ENCODE measurements around the gene HTT-AS.

HTT-AS gene

DNA sequence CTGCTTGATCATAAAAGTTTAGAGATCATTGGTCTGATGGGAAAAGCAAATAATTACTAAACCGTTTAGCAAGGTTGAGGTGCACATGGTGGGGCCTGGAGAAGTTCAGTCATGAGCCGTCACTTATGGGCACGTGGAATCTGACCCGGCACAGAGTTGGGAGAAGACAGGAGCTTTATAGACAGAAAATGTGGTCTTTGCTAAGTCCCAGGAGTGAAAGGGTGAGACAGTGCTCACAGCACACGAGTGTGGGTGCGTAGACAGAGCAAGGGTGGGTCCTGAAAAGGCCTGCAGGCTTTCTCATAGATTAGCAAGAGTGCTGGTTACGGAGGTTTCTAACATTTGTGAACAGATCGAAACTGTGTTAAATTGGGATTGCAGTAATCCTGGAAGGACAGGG lies 44.0 kb upstream of the HTT-AS start:
- TF ChIP-seq, protein P1, sequence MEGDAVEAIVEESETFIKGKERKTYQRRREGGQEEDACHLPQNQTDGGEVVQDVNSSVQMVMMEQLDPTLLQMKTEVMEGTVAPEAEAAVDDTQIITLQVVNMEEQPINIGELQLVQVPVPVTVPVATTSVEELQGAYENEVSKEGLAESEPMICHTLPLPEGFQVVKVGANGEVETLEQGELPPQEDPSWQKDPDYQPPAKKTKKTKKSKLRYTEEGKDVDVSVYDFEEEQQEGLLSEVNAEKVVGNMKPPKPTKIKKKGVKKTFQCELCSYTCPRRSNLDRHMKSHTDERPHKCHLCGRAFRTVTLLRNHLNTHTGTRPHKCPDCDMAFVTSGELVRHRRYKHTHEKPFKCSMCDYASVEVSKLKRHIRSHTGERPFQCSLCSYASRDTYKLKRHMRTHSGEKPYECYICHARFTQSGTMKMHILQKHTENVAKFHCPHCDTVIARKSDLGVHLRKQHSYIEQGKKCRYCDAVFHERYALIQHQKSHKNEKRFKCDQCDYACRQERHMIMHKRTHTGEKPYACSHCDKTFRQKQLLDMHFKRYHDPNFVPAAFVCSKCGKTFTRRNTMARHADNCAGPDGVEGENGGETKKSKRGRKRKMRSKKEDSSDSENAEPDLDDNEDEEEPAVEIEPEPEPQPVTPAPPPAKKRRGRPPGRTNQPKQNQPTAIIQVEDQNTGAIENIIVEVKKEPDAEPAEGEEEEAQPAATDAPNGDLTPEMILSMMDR (IDR thresholded peaks at IDR 0.05; ENCODE audit: low read depth, low read length, missing control alignments): no peak
- DNase-seq (ENCODE audit: low read depth): no peak
- no peak overlapping the region for H3K4me3 ChIP-seq (ENCODE audit: low read depth, low read length)

DNA sequence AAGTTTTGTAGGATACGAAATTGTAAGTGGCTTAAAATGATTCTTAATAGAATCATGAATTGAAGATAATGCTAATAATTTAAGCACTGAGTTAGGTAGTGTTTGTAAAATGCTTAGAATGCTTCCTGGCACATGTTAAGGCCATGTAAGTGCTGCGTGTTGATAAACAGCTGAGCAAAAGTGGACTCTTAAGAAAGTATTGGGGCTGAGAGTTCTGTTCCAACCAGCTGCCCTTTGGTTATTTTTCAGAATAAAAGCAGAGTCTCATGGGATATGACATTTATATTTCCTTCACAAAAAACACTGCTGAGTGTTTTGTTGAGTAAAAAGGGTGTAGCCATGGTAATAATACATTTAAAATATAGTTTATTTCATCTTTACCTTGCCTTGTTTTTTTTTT lies 42.6 kb upstream of the HTT-AS start:
- no peak overlapping the region for H3K4me3 ChIP-seq (ENCODE audit: low read depth, low read length)
- no peak for DNase-seq (ENCODE audit: low read depth)
- TF ChIP-seq, protein P1 (IDR thresholded peaks at IDR 0.05; ENCODE audit: low read depth, low read length, missing control alignments): no peak

DNA sequence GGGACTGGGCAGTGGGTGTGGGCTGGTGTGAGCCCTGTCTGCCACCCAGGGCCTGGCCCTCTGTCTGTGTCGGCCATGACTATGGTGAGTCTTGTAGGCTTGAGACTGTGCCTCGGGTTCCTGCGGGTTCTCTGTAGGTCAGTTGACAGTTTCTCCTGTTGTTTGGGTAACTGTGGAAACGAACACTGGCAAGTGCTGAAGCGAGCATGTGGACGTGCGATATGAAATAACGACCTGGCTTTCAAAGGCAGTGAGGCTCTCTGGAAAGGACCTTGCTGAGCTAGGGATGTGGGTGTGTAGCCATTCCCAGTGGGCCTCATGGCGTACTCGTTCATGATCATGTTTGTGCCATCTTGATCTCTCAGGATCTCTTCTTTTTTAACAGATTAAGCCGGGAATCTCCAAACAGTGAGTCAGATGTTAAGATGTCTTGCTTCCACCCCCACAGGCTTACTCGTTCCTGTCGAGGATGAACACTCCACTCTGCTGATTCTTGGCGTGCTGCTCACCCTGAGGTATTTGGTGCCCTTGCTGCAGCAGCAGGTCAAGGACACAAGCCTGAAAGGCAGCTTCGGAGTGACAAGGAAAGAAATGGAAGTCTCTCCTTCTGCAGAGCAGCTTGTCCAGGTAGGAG lies 41.4 kb upstream of the HTT-AS start:
- DNase-seq (ENCODE audit: low read depth): no peak
- TF ChIP-seq, protein P1 (IDR thresholded peaks at IDR 0.05; ENCODE audit: low read depth, low read length, missing control alignments): no peak
- no peak overlapping the region for H3K4me3 ChIP-seq (ENCODE audit: low read depth, low read length)

DNA sequence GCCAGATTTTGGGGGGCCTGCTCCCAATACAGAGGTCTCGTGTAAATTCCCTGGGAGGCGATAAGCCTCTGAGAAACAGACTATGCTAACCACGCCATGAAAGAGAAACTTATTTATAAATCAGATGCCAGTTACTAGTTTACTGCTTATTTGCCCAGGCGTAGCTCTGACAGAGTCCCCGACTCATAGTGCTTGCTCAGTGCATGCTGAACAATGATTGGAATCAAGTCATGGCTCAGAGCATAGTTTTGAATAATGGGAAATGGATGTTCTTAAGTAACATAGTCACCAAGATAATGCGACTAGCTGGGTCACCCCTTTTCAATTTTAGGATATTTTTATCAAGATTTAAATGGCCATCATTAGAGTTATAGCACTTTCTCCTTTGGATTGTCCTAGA lies 40.0 kb upstream of the HTT-AS start:
- DNase-seq (ENCODE audit: low read depth): no peak
- TF ChIP-seq, protein P1 (IDR thresholded peaks at IDR 0.05; ENCODE audit: low read depth, low read length, missing control alignments): no peak
- no peak overlapping the region for H3K4me3 ChIP-seq (ENCODE audit: low read depth, low read length)

DNA sequence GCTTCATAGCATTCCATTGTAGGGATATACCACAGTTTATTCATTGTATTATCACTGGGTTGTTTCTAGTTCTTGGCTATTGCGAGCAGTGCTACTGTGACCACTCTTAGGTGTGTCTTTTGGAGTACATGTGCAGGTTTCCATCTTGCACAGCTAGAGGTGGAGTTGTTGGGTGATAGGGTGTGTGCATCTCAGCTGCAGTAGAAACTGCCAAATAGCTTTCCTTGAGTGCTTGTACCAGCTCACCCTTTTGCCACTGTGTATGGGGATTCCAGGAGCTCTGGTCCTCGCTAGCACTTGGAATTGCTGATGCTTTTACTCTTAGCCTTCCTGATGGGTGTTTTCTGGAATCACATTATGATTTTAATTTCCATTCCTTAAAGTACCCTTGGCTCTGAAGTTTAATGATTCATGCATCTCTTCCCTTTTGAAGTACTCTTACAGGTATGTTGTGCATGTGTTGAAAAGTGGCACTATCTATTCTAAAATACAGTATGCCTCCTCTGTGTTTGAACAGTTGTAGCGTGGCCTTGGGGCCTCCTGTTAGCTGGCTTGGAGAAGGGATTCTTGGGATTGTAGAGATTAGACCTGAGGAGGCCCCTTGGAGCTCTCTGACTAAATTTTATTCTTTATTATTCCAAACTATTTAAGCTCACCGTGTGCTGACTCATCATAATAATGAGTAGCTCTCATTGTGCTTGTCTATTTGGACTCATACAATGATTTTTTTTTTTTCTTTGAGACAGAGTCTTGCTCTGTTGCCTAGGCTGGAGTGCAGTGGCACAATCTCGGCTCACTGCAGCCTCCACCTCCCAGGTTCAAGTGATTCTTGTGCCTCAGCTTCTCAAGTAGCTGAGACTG lies 38.5 kb upstream of the HTT-AS start:
- H3K4me3 ChIP-seq (ENCODE audit: low read depth, low read length): no peak overlapping the region
- TF ChIP-seq, protein P1 (IDR thresholded peaks at IDR 0.05; ENCODE audit: low read depth, low read length, missing control alignments): no peak
- no peak for DNase-seq (ENCODE audit: low read depth)

DNA sequence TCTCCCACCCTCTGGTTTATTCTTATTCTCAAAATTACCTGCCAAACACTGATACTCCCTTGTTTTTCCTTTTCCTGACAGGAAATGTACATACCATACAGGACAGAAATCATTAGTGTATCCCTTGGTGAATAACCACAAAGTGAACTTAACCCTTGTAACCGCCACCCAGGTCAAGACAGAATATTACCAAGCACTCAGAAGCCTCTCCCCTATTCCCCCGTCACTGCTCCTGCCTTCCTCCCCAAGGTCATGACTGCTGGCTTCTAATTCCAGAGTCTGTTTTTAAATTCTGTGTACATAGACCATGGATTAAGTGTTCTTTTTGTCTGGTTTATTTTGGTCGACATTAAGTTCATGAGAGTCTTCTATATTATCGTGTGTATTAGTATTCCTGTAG lies 37.9 kb upstream of the HTT-AS start:
- TF ChIP-seq, protein P1 (IDR thresholded peaks at IDR 0.05; ENCODE audit: low read depth, low read length, missing control alignments): no peak
- no peak overlapping the region for H3K4me3 ChIP-seq (ENCODE audit: low read depth, low read length)
- DNase-seq (ENCODE audit: low read depth): no peak
